ENCODE results near the gene FARP1.

DNA sequence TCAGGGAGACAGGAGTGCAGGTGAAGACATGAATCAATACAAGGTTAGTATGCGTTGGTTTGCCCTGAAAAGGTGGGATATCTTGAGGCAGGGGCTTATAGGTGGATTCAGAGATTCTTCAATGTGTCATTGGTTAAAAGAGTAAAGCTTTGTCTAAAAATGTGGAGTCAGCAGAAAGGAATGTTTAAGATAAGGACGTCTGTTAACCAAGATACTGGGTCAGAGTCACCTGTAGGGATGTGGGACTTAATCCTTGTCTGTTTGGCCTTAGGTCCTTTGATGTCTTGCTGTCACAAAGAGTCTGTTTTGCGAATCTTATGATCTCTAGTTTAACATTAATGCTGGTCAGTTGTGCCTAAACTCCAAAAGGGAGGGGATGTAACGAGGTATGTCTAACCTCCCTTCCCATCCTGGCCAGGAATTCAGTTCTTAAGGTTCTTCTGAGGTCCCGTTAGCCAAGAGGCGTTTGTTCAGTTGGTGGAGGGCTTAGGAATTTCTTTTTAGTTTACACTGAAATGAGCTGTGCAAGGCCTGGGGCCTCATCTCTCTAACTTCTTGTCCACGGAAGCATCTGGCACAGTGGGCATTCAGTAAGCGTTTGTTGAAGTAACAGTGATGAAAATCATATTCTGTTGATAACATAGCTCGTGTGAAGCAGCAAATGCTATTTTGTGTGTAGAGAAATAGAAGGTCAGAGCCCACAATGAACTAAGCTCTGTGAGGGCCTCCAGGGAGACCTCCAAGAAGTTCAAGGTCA is 130.4 kb downstream of the FARP1 start:
- TF ChIP-seq TEAD4 (IDR thresholded peaks at IDR 0.05; ENCODE audit: low read depth, low read length): no peak
- TF ChIP-seq SP1 (IDR thresholded peaks at IDR 0.05; ENCODE audit: low read depth, low read length): no peak
- TF ChIP-seq, protein P1, sequence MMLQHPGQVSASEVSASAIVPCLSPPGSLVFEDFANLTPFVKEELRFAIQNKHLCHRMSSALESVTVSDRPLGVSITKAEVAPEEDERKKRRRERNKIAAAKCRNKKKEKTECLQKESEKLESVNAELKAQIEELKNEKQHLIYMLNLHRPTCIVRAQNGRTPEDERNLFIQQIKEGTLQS (IDR thresholded peaks at IDR 0.05; ENCODE audit: insufficient read depth, low read depth, low read length): no peak
- TF ChIP-seq, protein P2, sequence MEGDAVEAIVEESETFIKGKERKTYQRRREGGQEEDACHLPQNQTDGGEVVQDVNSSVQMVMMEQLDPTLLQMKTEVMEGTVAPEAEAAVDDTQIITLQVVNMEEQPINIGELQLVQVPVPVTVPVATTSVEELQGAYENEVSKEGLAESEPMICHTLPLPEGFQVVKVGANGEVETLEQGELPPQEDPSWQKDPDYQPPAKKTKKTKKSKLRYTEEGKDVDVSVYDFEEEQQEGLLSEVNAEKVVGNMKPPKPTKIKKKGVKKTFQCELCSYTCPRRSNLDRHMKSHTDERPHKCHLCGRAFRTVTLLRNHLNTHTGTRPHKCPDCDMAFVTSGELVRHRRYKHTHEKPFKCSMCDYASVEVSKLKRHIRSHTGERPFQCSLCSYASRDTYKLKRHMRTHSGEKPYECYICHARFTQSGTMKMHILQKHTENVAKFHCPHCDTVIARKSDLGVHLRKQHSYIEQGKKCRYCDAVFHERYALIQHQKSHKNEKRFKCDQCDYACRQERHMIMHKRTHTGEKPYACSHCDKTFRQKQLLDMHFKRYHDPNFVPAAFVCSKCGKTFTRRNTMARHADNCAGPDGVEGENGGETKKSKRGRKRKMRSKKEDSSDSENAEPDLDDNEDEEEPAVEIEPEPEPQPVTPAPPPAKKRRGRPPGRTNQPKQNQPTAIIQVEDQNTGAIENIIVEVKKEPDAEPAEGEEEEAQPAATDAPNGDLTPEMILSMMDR (IDR thresholded peaks at IDR 0.05; ENCODE audit: control extremely low read depth in 1 of 3, insufficient read depth in 1 of 3, low read depth in 1 of 3, low read length in 3 of 3): no peak
- no peak for TF ChIP-seq RBBP5 (IDR thresholded peaks at IDR 0.05; ENCODE audit: borderline replicate concordance, low read depth, low read length)
- TF ChIP-seq, protein P3, sequence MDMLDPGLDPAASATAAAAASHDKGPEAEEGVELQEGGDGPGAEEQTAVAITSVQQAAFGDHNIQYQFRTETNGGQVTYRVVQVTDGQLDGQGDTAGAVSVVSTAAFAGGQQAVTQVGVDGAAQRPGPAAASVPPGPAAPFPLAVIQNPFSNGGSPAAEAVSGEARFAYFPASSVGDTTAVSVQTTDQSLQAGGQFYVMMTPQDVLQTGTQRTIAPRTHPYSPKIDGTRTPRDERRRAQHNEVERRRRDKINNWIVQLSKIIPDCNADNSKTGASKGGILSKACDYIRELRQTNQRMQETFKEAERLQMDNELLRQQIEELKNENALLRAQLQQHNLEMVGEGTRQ (IDR thresholded peaks at IDR 0.05; ENCODE audit: low read length): no peak
- no peak for TF ChIP-seq KDM4A (IDR thresholded peaks at IDR 0.05; ENCODE audit: low read depth, low read length, severe bottlenecking)
- TF ChIP-seq POLR2A (IDR thresholded peaks at IDR 0.05; ENCODE audit: control extremely low read depth in 1 of 2, low read depth in 2 of 2, low read length in 2 of 2): no peak
- TF ChIP-seq RAD21 (IDR thresholded peaks at IDR 0.05 in 1 of 2, conservative IDR thresholded peaks at IDR 0.05 in 1 of 2; ENCODE audit: low read depth in 2 of 2, low read length in 2 of 2): no peak
- no peak for TF ChIP-seq JUN (IDR thresholded peaks at IDR 0.05; ENCODE audit: low read depth, low read length)
- no peak for TF ChIP-seq EP300 (IDR thresholded peaks at IDR 0.05; ENCODE audit: borderline replicate concordance in 1 of 2, low read depth in 2 of 2, low read length in 2 of 2)
- TF ChIP-seq TAF1 (IDR thresholded peaks at IDR 0.05; ENCODE audit: low read depth, low read length): no peak
- no peak for TF ChIP-seq PHF8 (conservative IDR thresholded peaks at IDR 0.05; ENCODE audit: low read depth, low read length)
- TF ChIP-seq, protein P4, sequence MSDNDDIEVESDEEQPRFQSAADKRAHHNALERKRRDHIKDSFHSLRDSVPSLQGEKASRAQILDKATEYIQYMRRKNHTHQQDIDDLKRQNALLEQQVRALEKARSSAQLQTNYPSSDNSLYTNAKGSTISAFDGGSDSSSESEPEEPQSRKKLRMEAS (IDR thresholded peaks at IDR 0.05): no peak

All from H1 (cell line).